GM12878 (cell line): ENCODE measurements around the gene STPG3. TPM values are rescaled to one million over a fixed set of nuclear protein-coding genes. Genes with fewer than 3 reads are reported as not detected.
A peak's percentile ranks its signal among the peaks of the same experiment; 100 is the strongest.

ENCODE experiments used
- ATAC-seq: fragments of 200-7000 bp; cut with Tn5 transposase; 3 replicates; pipeline ENCODE4 v1.9.1; 2020; ENCODE audit warnings: mild to moderate bottlenecking, moderate library complexity
- BruUV-seq: library from RNA; stranded (reverse); fragments of 400-500 nt; replicated peaks from 2 replicates; lab custom pipeline; 2021; lab: Mats Ljungman, UMichigan
- CTCF ChIA-PET: fragments of 300-600 bp; sonication (Branson Sonifier 250); formaldehyde crosslinking; extraction: SDS; loops from one replicate; lab custom pipeline; 2021; ENCODE audit warnings: inconsistent platforms; lab: Yijun Ruan, JAX
- POLR2A ChIA-PET: fragments of 350-600 bp; formaldehyde crosslinking; extraction: SDS; loops from one replicate; lab custom pipeline; 2021; ENCODE audit warnings: inconsistent platforms; lab: Charles Lee
- RAD21 ChIA-PET: fragments of 300-600 bp; sonication (Branson Sonifier 250); formaldehyde crosslinking; loops from one replicate; lab custom pipeline; 2023; ENCODE audit warnings: antibody characterized with exemption; ENCODE audit not compliant: unreplicated experiment; lab: Charles Lee
- SMC1A ChIA-PET: fragments of 300-600 bp; sonication (Branson Sonifier 250); formaldehyde crosslinking; loops from one replicate; lab custom pipeline; 2023; ENCODE audit not compliant: unreplicated experiment, uncharacterized antibody; lab: Charles Lee
- DNase-seq: peaks from one replicate; pipeline ENCODE4 v3.0.0-alpha.2; 2011; ENCODE audit warnings: low read depth, low spot score
- FAIRE-seq: peaks from 3 replicates; lab custom pipeline; 2011; peaks lifted over from hg19 to GRCh38; lab: Jason Lieb, UNC
- H2AFZ ChIP-seq: 2 replicates; pipeline ENCODE4 v1.6.0; 2011; ENCODE audit warnings: low read depth, low read length, control low read depth; ENCODE audit not compliant: control insufficient read depth
- H3K27ac ChIP-seq: 2 replicates; pipeline ENCODE4 v1.5.1; 2011; ENCODE audit warnings: control low read depth; ENCODE audit not compliant: control insufficient read depth, insufficient read depth
- H3K27me3 ChIP-seq, 2 experiments: replicated peaks in 1 of 2; 2 replicates each; pipeline versions ENCODE4 v1.6.0 to v1.6.1; 2011; ENCODE audit warnings: low read length in 1 of 2; ENCODE audit not compliant: control insufficient read depth in 2 of 2, insufficient read depth in 2 of 2
- H3K36me3 ChIP-seq, 2 experiments: 2 replicates each; pipeline ENCODE4 v1.5.1; 2011; ENCODE audit warnings: low read length in 1 of 2; ENCODE audit not compliant: control insufficient read depth in 2 of 2, insufficient read depth in 2 of 2
- H3K4me1 ChIP-seq: 2 replicates; pipeline ENCODE4 v1.6.1; 2011; ENCODE audit warnings: mild to moderate bottlenecking, low read length, moderate library complexity, mixed read lengths; ENCODE audit not compliant: control insufficient read depth, insufficient read depth
- H3K4me2 ChIP-seq: 2 replicates; pipeline ENCODE4 v1.6.0; 2011; ENCODE audit warnings: control low read depth; ENCODE audit not compliant: control insufficient read depth, insufficient read depth
- H3K4me3 ChIP-seq: fragments of 200-600 bp; sonication (generic); 2 replicates; pipeline ENCODE4 v1.5.1; 2016
- H3K79me2 ChIP-seq: 2 replicates; pipeline ENCODE4 v1.6.0; 2011; ENCODE audit warnings: low read length; ENCODE audit not compliant: control insufficient read depth, insufficient read depth
- H3K9ac ChIP-seq: 2 replicates; pipeline ENCODE4 v1.8.0; 2011; ENCODE audit warnings: low read length, control low read depth, mixed read lengths; ENCODE audit not compliant: control insufficient read depth, insufficient read depth
- H3K9me3 ChIP-seq: replicated peaks from 3 replicates; pipeline ENCODE4 v1.5.1; 2011; ENCODE audit warnings: mild to moderate bottlenecking, low read length; ENCODE audit not compliant: control insufficient read depth, insufficient read depth
- H4K20me1 ChIP-seq: 2 replicates; pipeline ENCODE4 v1.6.0; 2011; ENCODE audit not compliant: control insufficient read depth, insufficient read depth
- BHLHE40 ChIP-seq, 2 experiments: fragments of 450-650 bp in 1 of 2; IDR thresholded peaks; 2 replicates each; pipeline ENCODE4 v1.6.1; 2011 to 2017; ENCODE audit warnings: low read depth in 2 of 2, borderline replicate concordance in 1 of 2, improper control_type of control experiment in 1 of 2, low read length in 1 of 2, mild to moderate bottlenecking in 1 of 2
- PML ChIP-seq: IDR thresholded peaks from 2 replicates; pipeline ENCODE4 v1.6.1; 2012; ENCODE audit warnings: low read length, inconsistent platforms
- WGBS: methylation state at CpG from one replicate; pipeline ENCODE4 v1.1.6; 2016; ENCODE audit warnings: low lambda C conversion rate; ENCODE audit not compliant: insufficient replicate concordance, insufficient coverage; ENCODE audit errors: missing lambda C conversion rate; 5-methylcytosine and 5-hydroxymethylcytosine counted together
- in situ Hi-C: fragments of 300-500 bp; cut with MboI; formaldehyde crosslinking; loops from 9 replicates; pipeline ENCODE4 v1.14.3; 2018; ENCODE audit warnings: mixed read lengths
- intact Hi-C: fragments of 100-400 bp; cut with micrococcal nuclease; formaldehyde crosslinking; loops from one replicate; pipeline ENCODE4 v1.14.2; 2022; ENCODE audit not compliant: unreplicated experiment
- polyA plus RNA-seq, 11 experiments: library from polyadenylated mRNA; depleted of rRNA in 4 of 11; unstranded in 6 of 11; stranded (reverse) in 5 of 11; fragments of >200 nt; fragmentation: Nextera tagmentation in 4 of 11; fragmentation: Illumina TruSeq in 1 of 11; extraction: Ambion mirVana in 4 of 11; extraction: Trizol in 1 of 11; gene quantifications; 1 replicate in 1 of 11; 2 replicates in 10 of 11; pipeline versions ENCODE4 v1.2.1 to v1.2.3, GENCODE V29; 2011 to 2016; ENCODE audit warnings: inconsistent platforms in 2 of 11, missing spikeins in 2 of 11, low read depth in 1 of 11
- total RNA-seq, 4 experiments: library from RNA; depleted of rRNA in 3 of 4; stranded (reverse); fragments of >200 nt in 3 of 4; fragmentation: Illumina TruSeq in 1 of 4; extraction: Trizol in 1 of 4; gene quantifications; 2 replicates each; pipeline versions ENCODE4 v1.2.1 to v1.2.3, GENCODE V29; 2013 to 2021

The STPG3 gene
- total and polyA plus RNA-seq, 10 of the 15 experiments (the other 5 are each of a cell fraction or from before 2014, with no cell fraction given), result not detected

DNA sequence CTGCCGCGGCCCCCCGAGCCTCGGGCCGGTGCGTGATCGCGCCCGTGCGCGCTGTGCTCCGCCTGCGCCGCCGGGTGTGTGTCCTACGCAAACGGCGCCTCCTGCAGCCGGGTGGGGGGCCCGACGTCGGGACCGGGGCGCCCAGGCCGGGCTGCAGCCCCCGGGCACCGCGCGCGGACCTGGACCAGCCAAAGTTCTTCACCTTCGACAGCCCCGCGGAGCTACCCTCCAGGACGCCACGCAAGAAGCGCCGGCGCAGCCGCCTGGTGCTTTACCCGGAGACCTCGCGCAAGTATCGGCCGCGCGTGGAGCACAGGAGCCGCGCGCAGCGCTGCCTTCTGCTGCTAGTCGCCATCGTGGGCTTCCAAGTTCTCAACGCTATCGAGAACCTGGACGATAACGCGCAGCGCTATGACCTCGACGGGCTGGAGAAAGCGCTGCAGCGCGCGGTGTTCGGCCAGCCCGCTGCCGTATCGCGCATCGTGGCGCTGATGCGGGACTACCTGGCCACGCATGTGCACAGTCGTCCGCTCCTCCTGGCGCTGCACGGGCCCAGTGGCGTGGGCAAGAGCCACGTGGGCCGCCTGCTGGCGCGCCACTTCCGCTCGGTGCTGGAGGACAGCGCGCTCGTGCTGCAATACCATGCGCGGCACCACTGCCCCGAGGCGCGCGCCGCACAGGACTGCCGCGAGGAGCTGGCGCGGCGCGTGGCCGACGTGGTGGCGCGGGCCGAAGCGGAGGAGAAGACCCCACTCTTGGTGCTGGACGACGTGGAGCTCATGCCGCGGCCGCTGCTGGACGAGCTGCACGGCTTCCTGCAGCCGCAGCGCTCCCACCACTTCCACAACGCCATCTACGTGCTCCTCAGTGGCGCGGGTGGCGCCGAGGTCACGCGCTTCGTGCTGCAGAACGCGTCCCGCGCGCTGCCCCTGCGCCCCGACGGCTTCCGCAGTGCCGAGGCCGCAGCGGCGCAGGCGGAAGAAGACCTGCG lies 27.9 kb downstream of the STPG3 start:
- ChIA-PET RAD21 (interaction anchor here (0.8 to 1.8 kb wide), 3 partner anchors 25 to 42 kb away, joined by 3 to 6 read pairs (median 3); no protein-coding TSS in a partner anchor), CTCF (interaction anchor here (0.6 to 1.4 kb wide), 3 partner anchors 9 to 38 kb away, joined by 3 to 4 read pairs (median 3); partner anchors contain the start of gene TUBB4B), SMC1A (no interaction called here), POLR2A (interaction anchor here (1.0 kb wide), 1 partner anchor 38 kb away, joined by 3 read pairs; the partner anchor contains the start of gene TUBB4B)
- Histone ChIP-seq H3K27me3 (no peaks in the 10 kb centered on the region), H3K79me2 (peaks cover 19% of the 10 kb centered on the region), H3K36me3 (no peaks in the 10 kb centered on the region; a peak in 3 of 4 replicates), H3K4me1 (peaks cover 37% of the 10 kb centered on the region), H3K27ac (peak overlapping the region; percentile 95; the same call in 1 of the 2 replicates), H3K9me3 (no peaks in the 10 kb centered on the region), H2AFZ (no peak overlapping the region), H3K4me2 (peak overlapping the region; percentile 97; the same call in 1 of the 2 replicates), H3K4me3 (peak overlapping the region; percentile 92; the same call in 1 of the 2 replicates), H4K20me1 (no peaks in the 10 kb centered on the region), H3K9ac (no peak overlapping the region)
- 97% methylated on average over 121 of the region's 139 CpGs for WGBS
- intact Hi-C loops (no loop called here), in situ Hi-C loops (no loop called here)
- TF ChIP-seq PML (no peak), BHLHE40 (IDR thresholded peaks at IDR 0.05; ENCODE audit: borderline replicate concordance in 1 of 2, low read depth in 2 of 2, low read length in 1 of 2) (0 out of 4 replicates have a peak, but pooled peaks of 1 of the 2 experiments have one; percentile 4)
- FAIRE-seq (no peak), DNase-seq (no peak), ATAC-seq (no peak)
- TSS peak; percentile 63 for BruUV-seq
